ENCODE data around the gene LAPTM5.
"Not testable (repeated sequence)": the region's sequence is repeated elsewhere in the genome, so short reads cannot be mapped to it uniquely, and the experiment has no call there.

The LAPTM5 gene

DNA sequence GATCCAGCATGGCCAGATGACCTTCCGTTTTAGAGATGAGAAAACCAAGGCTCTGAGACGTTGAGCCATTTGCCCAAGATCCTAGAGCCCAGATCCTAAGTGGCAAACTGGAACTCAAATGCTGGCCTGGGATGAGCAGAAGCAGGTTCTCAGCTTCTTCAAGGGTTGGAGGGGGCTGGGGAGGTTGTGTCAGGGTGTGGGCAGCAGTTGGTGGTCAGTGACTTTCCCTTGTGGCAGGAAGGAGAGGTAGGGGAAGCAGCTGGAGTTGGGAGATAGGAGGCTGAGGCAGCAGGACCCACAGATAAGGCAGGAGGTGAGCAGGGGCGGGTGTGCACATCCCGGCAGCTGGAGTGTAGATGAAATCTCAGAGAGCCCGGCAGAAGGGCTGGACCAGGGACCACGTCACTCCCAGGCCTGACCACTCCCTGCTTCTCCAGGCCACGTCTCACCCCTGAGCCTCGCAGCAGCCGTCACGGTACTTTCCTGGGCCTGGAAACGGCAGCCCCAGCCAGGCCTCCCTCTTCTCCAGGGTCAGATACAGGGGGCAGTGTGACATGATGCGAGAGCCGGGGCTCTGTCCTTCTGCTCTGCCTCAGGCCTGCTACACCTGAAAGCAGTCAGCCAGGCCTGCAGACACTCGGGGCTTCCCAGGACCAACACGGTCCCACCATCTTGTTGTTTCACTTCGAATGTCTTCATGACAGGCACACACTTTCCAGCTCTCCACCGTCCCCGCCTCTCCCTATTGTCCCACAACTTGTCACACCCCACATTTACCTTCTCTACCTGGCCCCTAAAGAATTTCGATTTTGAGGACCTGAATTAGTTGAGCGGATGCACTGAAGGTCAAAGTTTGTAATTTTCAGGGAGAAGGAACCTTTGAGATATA is 11.5 kb upstream of the LAPTM5 start:
- no peak for DNase-seq

DNA sequence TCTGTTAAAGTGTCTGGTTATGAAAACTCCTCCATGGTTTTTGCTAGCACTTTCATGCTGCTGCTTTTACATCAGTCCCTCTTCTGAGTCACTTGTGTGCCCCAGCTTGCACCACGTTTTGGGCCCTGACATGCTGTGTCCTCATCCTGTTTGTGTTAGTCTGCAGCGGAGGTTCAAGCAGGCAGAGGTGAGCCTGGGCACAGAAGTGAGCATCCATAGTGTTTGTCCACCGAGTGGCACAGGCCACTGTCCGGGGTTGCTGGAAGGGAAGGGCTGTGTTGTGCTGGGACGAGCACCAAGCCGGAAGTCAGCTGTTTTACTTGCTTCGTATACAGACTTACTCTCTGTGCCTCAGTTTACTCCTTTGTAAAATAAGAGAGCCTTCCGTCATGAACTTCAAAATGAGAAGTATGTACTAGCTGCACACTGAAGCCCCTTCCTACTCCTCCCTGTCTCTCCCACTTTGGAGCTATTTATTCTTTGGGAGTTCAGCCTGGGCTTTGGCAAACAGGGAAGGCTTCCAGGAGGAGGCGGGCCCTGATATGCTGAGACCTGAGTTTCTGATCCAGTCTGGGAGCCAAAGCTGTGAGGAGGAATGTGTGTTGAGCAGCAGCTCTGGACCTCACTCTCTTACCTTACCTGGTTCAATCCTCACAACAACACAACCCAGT is 10.7 kb upstream of the LAPTM5 start:
- DNase-seq: no peak

DNA sequence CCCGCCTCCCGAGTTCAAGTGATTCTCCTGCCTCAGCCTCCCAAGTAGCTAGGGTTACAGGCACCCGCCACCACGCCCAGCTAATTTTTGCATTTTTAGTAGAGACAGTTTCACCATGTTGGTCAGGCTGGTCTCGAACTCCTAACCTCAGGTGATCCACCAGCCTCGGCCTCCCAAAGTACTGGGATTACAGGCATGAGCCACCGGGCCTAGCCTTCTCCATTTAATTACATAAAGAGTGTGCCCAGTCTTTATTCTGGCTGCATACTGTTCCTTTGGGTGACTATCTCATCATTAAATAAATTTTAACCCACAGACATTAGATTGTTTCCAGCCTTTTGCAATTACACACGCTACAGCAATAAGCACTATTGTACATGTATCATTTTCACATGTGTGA is 9.4 kb upstream of the LAPTM5 start:
- not testable (repeated sequence) for DNase-seq

DNA sequence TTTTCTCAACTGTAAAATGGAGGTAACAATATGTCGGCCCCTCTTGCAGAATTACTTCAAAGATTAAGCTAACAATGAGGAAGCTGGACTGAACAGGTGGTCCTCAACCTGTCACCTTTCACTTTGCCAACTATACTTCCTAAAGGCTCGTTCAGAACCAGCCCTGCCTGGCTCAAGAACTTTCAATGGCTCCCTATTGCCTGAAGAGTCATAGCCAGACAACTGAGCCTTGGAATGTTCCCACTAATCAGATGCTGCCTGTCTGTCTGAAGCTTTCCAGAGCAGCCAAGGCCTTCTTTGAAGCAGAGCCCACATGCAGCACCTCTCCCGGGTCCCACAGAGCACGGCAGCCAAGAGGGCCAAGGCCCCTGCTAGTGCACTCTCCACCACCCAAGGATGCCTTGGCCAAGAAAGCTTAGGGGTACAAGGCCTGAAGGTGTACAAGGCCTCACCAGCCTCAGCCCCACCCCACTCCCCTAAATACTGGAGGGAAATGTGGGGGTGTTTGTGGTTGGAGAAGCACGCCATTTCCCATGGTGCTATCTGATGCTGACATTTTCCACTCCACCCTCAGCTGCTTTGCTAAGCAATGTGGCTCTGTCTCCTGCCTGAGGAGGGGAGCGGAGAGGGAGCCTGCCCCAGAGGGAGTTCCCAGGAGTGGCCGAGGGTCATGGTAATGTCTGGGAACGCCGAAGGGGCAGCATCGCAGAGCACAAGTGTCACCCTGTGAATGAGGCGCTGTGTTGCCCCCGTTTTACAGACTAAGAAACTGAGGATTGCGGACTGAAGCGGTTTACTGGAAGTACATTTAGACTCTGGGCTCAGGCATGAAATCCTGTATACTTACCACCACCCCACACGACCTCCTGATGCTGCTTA is 8.2 kb upstream of the LAPTM5 start:
- DNase-seq: no peak

DNA sequence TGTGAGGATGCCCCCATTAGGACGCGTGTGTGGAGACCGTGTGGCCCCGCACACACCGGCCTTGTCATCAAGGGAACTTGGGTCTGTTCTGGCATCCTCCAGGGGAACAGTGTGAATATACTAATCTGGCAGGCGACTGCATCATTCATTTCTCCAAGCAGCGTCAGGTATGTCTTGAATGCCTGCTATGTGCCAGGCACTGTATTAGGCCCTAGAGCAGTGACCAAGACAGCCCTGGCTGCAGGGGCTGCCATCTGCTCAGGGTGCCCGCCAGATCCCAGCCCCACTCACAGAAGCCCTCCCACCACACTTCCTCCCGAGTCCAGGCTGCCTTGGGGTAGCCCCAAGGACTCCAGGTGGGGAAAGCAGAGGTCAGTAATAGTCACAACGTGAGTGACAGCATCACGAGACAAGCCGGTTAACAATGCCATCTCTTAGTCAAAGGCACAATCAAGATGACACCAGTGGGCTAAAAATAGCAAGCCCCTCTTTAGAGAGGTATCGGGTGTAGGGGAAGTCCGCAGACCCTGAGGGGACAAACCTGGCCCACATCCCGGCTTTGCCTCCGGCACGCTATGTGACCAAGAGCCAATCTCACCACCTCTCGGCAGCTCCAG is 7.5 kb upstream of the LAPTM5 start:
- no peak for DNase-seq

DNA sequence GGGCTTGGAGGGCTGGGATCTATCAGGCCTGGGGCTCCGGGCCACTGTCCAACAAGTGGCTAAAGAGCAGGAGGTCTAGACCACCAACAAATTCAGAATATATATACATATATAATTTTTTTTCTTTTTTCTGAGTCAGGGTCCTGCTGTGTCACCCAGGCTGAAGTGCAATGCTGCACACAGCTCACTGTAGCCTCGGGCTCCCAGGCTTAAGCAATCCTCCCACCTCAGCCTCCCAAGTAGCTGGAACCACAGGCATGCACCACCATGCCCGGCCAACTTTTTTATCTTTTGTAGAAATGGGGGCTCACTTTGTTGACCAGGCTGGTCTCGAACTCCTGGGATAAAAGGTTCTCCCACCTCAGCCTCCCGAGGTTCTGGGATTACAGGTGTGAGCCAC is 6.8 kb upstream of the LAPTM5 start:
- DNase-seq: no peak

DNA sequence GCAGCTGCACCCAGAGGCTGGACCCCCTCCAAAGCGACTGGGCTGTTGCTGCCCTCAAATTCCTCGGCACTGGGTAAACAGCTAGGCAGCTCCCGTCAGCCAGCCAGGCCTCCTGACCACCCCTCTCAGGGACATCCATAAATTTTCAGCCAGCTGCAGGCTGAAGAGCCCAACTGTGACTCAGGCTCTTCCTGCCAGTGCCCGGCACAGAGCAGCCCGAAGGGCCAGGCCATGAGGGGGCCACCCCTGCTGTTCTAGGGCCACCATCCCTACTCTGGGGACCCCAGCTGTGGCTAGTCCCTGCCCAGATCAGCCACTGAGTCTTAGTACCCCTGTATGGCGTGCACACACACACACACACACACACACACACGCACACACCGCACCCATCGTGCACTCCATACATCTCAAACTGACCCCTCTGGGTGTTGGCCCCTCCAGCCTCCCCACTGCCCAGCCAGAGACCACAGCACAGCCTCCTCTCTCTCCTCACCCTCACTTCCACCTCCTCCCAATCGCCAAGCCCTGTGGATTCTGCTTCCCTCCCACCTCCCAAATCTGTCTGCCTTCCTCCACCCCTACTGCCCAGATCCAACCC is 6.2 kb upstream of the LAPTM5 start:
- no peak for DNase-seq

DNA sequence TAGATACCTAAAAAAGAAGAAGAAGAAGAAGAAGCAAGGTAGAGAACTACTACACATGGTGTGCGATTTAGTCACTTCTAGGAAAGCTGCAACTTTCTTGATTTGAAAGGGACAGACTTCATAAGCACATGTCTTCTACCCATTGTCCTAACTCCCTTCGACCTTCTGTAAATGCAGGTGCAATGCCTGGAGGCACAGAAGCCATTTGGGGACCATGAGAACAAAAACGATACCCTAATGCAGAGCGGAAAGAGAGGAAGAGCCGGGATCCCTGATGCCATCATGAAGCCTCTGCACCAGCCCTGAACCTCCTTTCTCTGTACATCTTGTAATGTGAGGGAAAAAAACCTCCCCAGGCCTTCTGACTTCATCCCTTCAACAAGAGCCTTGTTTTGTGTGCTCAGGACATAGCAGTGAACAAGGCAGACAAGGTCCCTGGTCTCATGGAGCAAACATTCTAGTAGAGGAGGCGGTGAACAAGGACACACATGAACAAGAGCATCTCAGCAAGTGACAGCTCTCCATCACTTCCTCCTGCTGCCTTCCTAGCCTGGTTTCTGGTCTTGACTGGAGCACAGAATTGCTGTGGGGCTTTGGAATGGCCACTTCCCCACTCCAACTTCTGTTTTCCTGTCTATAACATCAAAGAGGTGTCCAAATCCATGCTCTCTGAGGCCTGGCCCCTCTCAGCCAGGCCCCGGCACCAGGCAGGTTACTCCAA is 5.5 kb upstream of the LAPTM5 start:
- DNase-seq: no peak

DNA sequence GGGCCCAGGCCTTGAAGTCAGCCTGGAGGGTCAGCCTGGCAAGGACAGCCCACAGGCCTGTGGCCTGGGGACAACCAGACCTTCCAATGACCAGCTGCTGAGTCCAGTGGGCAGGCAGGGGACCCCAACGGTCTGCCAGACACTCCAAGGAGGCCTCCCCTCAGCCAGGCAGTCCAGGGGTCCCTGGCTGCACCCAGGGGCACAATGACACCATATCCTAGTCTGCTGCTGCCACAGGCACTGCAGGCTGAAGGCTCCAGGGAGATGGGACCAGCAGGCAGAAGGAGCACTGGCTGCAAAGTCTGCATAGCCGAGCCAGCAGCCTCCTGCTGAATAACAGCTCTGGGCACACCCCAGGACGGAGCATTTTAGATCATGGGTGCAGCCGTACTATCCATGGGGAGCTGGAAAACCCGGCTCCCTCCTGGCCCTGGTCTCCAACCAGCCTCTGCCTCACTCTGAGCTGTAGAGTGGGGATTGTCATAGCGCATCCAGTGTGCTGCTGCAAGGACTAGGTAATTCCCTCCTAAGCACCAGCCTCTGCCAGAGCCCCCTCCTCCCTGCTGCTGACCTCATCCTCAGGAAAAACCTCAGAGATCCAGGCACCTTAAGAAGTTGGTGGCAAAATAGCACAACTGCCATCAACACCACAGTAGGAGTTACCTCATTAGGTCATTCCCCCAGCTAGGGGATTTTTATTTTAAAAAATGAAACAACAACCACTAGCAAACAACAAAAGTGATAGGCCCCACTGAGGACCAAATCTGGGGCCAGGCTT is 4.8 kb upstream of the LAPTM5 start:
- DNase-seq: no peak

DNA sequence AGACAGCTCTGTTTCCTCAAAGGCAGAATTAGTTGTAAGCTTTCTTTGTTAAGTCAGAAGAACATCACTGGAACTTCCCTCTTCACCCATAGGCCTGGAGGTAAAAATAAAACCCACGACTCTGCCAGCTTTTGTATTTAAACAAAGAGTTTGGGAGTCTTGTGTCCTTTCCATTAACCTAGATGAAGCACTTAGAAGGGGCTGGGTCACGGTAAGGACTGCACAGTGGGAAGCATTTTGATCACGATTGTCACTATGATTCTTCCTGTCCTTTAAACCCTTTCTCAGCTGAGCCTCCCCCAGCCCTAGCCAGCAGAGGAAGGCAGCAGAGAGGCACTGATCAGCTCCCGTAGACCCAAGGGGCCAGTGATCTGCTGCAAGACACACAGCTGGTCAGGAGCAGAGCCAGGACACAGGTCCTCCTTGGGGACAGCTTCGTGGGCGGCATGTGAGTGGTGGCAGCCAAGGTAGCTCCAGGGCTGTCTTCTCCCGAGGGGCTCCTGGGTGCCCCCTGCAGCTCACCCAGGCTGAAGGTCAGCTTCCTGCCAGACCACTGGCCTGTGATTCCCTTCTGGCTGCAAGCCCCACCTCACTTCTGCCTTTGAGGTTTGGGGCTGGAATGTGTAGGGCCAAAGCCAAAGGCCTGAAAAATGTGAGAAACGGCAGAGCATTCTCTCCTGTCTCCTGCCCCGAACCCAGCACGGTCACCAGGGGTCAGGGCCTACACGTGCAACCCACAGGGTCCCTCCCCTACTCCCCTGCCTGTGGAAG is 4.0 kb upstream of the LAPTM5 start:
- DNase-seq: no peak

DNA sequence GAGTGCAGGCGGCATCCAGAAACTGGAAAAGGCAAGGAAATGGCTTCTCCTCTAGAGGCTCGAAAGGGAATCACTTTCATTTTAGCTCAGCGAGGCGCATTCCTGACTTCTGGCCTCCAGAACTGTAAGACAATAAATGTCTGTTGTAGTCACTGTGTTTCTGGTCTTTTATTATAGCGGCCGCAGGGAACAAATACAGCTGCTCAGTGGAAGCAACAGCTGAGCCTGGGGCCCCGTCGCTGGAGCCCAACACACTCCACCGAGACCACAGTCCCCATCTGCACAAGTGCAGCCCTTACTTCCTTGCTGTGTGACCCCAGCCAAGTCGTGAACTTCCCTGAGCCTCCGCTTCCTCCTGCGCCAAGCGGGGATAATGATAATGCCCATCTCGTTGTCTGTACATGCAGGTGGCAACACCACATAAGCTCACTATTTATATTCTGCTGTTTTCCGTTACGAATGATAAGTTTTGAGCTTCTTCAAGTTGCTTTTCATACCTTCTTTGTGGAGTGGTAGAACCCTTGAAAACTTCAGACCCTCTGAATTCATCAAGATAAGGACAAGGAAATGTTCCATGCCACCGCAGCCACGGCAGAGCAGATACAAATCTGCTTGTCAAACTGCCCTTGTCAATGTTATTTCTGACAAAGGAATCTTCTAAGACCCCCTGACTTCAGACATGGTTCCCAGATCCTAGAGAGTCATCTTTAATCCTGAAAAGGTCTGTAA is 3.2 kb upstream of the LAPTM5 start:
- no peak for DNase-seq

DNA sequence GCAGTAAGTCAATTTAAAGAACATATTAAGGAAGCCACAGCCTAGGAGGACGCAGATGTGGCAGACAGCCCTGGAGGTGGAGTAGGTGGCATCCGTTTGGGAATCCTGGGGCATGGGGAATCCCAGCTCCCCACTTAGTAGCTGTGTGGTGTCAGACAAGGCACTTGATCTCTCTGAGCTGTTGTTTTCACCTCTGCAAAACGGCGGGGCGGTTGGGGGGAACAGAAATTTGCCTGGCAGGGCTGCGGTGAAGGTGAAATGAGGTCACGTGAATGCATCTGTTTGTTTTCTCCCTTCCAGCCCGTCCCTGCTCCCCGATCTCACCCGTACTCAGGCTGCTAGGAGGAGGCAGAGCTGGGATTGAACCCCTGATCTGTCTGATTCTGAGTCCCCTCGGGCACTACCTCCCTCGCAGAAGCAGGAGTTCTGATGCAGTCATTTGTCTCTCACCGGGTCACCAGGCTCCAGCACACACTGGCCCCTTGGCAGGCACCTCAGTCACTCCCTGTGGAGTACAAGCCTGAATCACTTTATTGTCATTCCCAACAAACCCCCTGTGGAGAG is 2.2 kb upstream of the LAPTM5 start:
- DNase-seq: peak in 1 of 4 experiments; percentile 14

DNA sequence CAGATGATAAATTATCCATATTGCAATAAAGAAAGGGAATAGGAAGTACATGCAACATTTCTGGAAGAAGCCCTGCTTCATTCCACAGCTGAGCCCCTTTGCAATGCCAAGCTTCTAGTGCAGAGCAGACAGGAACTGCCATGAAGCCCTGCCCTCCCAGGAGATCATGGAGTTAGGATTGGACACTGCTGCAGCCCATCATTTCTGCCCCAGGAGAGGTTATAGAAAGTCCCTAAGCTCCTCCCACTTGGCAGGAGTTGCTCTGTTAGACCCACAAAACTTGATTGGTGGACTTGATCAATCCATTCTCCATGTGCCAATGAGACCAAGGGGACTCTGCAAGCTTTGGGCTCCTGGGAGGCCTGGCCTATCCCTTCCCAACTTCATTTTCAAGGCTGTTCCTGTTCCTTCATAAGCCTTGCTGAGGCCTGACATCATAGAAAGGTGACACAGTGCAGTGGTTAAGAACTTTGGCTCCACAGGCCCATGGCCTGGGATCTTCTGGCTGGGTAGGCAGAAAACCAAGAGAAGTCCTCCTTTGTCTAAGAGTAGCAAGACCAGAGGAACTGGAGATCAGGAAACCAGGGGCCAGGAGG is 1.3 kb upstream of the LAPTM5 start:
- no peak for DNase-seq

DNA sequence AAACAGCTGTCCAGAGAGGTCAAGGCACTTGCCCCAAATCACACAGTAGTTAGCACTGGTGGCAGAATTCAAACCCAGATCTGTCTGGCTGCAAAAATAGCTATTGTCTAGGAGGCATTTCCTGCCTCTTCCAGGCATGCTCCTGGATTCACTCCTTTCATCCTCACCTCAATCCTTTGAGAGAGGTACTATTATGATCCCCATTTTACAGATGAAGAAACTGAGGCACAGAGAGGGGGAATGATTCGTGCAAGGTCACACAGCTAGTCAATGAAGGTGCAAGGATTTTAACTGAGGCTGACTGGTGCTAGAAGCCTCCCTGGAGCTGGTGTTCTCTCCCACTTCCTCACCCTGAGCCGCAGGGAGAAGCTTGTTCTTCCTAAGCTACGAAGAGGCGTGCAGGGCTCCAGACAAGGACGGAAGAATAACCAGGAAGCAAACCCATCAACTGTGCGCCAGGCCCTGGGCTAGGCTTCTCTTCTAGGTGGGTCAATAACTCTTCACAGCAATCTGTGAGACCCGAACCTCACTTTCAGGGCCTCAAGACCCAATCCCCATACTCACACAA is 631 bp upstream of the LAPTM5 start:
- DNase-seq: no peak

DNA sequence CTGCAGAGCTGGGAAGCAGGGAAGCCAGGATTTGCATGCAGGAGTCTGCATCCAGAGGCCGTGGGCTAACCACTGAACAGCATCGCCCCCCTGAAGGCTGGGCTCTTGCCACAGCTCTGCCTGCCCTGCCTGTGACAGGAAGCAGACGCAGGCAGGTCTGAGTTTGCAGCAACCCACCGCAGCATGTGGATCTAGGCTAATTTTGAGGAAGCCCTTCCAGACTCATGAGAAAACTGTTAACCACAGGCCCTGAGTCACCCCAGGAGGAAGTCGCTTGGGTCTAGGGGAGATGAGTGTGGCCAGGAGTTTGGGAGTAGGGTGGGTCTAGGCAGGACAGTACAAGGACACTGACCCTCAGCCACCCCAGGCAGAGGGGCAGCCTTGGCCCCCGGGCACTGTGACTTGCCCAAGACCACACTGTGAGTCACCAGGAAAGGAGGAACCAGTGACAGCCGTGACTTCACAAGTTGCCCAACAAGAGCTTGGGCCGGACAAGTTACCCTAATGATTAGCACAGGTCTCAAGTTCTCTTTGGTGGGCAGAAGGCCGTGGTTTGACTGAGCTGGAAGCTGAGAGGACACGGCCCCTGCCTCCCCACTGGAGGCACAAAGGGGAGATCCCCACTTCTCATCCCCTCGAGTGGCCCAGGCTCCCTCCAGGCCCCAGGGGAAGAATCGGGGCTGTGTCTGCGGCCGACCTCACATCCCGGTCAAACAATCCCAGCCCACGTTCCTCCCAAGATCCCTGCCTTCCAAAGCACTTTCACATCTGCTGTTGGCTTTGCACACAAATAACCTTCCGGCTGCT is 826 bp downstream of the LAPTM5 start:
- DNase-seq: peak in 3 of 4 experiments; percentile 32 to 38 (median 36)

DNA sequence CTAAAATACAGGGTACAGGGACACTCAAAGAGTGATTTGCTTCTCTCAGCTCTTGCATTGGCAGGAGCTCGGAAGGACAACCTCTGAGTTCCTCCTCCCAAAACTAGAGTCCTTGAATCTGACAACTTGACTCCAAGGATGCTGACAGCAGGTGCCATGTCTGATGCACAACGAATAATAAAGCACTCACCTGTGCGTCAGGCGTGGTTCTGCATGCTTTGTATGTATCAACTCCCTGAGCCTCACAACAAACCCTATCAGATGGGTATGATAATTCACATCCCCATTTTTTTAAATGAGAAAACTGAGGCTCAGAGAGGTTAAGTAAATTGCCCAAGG is 1.4 kb downstream of the LAPTM5 start:
- DNase-seq: no peak

DNA sequence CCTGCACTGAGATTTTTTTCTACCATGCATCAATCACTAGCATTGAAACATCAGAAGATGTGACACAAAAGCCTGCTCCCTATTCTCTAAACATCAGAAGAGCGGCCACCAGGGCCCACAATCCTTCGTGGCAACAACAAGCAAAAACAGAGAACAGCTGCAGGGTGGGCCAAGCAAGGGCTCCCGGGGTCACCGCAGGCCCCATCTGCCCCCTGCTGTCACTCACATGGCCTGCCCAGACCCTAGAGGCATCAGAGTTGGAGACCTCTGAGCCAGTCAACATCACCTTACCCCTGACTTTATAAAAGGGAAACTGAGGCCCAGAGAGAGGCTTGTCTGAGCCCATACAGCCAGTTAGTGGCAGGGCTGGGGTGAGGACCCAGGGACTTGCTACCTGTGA is 1.8 kb downstream of the LAPTM5 start:
- no peak for DNase-seq

DNA sequence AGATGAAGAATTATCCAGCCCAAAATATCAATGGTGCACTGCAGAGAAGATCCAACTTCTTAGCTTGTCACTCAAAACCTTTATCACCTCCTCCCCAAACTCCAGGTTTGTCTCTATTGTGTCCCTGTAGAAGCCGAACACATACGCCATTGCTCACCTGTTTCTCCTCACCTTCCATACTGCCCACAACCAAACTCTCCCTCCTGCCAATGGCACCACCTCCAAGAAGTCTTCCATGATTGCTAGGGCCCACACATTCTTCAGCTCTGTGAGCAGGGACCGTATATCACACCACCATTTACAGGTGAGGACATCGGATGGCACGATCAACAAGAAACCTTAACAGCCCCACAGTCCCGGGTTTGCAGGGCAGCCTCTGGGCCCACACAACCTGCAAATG is 2.2 kb downstream of the LAPTM5 start:
- DNase-seq: no peak
